Mucosa of descending colon (tissue), 3 donors: ENCODE data around the gene MYO16. TPM values are rescaled to one million over a fixed set of nuclear protein-coding genes. Genes with fewer than 3 reads are reported as not detected.

Experiments
- ATAC-seq: fragments of 200-7000 bp; cut with Tn5 transposase; one replicate; pipeline ENCODE4 v1.9.1; 2020; ENCODE audit warnings: mild to moderate bottlenecking, moderate library complexity
- DNase-seq, 3 donors: peaks; one replicate each; pipeline ENCODE4 v3.0.0-alpha.2; 2020
- H3K36me3 ChIP-seq: fragments of 200-600 bp; one replicate; pipeline ENCODE4 v1.8.0; 2021; ENCODE audit warnings: low read depth, mild to moderate bottlenecking
- H3K4me1 ChIP-seq: fragments of 200-600 bp; one replicate; pipeline ENCODE4 v1.8.0; 2021; ENCODE audit warnings: low read depth, mild to moderate bottlenecking
- H3K4me3 ChIP-seq: fragments of 200-600 bp; one replicate; pipeline ENCODE4 v1.8.0; 2021; ENCODE audit warnings: mild to moderate bottlenecking
- H3K9me3 ChIP-seq: fragments of 200-600 bp; one replicate; pipeline ENCODE4 v1.8.0; 2021; ENCODE audit warnings: mild to moderate bottlenecking
- CTCF ChIP-seq: fragments of 200-600 bp; IDR thresholded peaks from one replicate; pipeline ENCODE4 v1.8.0; 2022; ENCODE audit warnings: antibody characterized with exemption, mild to moderate bottlenecking
- intact Hi-C, 2 donors: fragments of 100-400 bp; cut with DNase I in 1 of 2; cut with micrococcal nuclease in 1 of 2; formaldehyde crosslinking; loops; one replicate each; pipeline versions ENCODE4 v1.11.0 to v1.11.1; 2022; cut with DNase I, micrococcal nuclease
- total RNA-seq, 3 donors: library from RNA; stranded (reverse); fragmentation: NEBNext Ultra II Directional in 2 of 3; extraction: Animal tissue kit (Norgen Biotek cat#: 25700) in 2 of 3; gene quantifications; one replicate each; pipeline versions ENCODE4 v1.2.1 to v1.2.4, GENCODE V29; 2021 to 2023
- donor health status: DM: no; HTN: no; CAD: no; lungs with moderate emphysema.
- donor health status: DM: no; HTN: no; CAD: no.
- donor health status: DM: no; HTN: yes; CAD: no.

Gene MYO16
- total RNA-seq, 3 donors from 2014 or later = 0.06 TPM; not detected in 2

GRCh38 chr13:108676620-108677019, 47.2 kb downstream of the MYO16 start:
- intact Hi-C loops = no loop called here
- no peak for TF ChIP-seq CTCF
- H3K4me3 ChIP-seq = no peak overlapping the region
- H3K36me3 ChIP-seq = no peaks in the 10 kb centered on the region
- ATAC-seq (no peak), DNase-seq (no peak)
- H3K4me1 ChIP-seq = no peaks in the 10 kb centered on the region
- H3K9me3 ChIP-seq = no peaks in the 10 kb centered on the region

- H3K4me1 ChIP-seq = no peaks in the 10 kb centered on the region
- H3K9me3 ChIP-seq = no peaks in the 10 kb centered on the region
- ATAC-seq (no peak), DNase-seq (no peak)
- no peak overlapping the region for H3K4me3 ChIP-seq
- intact Hi-C loops = no loop called here
- no peaks in the 10 kb centered on the region for H3K36me3 ChIP-seq
- no peak for TF ChIP-seq CTCF
Measured at GRCh38 chr13:108677806-108678205, 48.4 kb downstream of the MYO16 start.

GRCh38 chr13:108680011-108680410, 50.6 kb downstream of the MYO16 start:
- no peak for TF ChIP-seq CTCF
- intact Hi-C loops = no loop called here
- no peaks in the 10 kb centered on the region for H3K4me1 ChIP-seq

GRCh38 chr13:108681986-108682575, 52.7 kb downstream of the MYO16 start:
- ATAC-seq (no peak), DNase-seq (no peak)
- no peaks in the 10 kb centered on the region for H3K9me3 ChIP-seq
- H3K4me3 ChIP-seq = no peak overlapping the region
- no peaks in the 10 kb centered on the region for H3K4me1 ChIP-seq
- intact Hi-C loops = no loop called here
- TF ChIP-seq CTCF = no peak
- no peaks in the 10 kb centered on the region for H3K36me3 ChIP-seq

More at GRCh38 chr13:108680011-108680410, 50.6 kb downstream of the MYO16 start:
- Histone ChIP-seq H3K4me3 (no peak overlapping the region), H3K36me3 (no peaks in the 10 kb centered on the region), H3K9me3 (no peaks in the 10 kb centered on the region)
- DNase-seq (no peak), ATAC-seq (no peak)

GRCh38 chr13:108682714-108683113, 53.3 kb downstream of the MYO16 start:
- intact Hi-C loops = no loop called here
- DNase-seq = no peak
- no peaks in the 10 kb centered on the region for H3K36me3 ChIP-seq
- H3K4me3 ChIP-seq = no peak overlapping the region
- no peaks in the 10 kb centered on the region for H3K4me1 ChIP-seq
- no peak for ATAC-seq
- TF ChIP-seq CTCF = no peak
- H3K9me3 ChIP-seq = no peaks in the 10 kb centered on the region

- no peaks in the 10 kb centered on the region for H3K9me3 ChIP-seq
- no peaks in the 10 kb centered on the region for H3K4me1 ChIP-seq
- H3K36me3 ChIP-seq = no peaks in the 10 kb centered on the region
- DNase-seq (no peak), ATAC-seq (no peak)
- TF ChIP-seq CTCF = no peak
- intact Hi-C loops = no loop called here
- no peak overlapping the region for H3K4me3 ChIP-seq
Measured at GRCh38 chr13:108686027-108686426, 56.6 kb downstream of the MYO16 start.
